GM12865 (cell line): ENCODE measurements around the gene PLCB2.
A peak's percentile ranks its signal among the peaks of the same experiment; 100 is the strongest.

Experiments used
- DNase-seq: peaks from one replicate; pipeline ENCODE4 v3.0.0; 2010; ENCODE audit warnings: low read depth
- H3K4me3 ChIP-seq: 2 replicates; pipeline ENCODE4 v1.5.1; 2011; ENCODE audit warnings: mild to moderate bottlenecking, low read depth, low read length, control low read depth
- TF ChIP-seq, protein P1 (sequence below): IDR thresholded peaks from 2 replicates; pipeline ENCODE4 v1.5.1; 2011; ENCODE audit warnings: low read length, control low read depth, low read depth, inconsistent platforms; ENCODE audit not compliant: insufficient read depth; ENCODE audit errors: missing control alignments

The PLCB2 gene

GRCh38 chr15:40316931-40317330, 9.2 kb upstream of the PLCB2 start:
- TF ChIP-seq, protein P1, sequence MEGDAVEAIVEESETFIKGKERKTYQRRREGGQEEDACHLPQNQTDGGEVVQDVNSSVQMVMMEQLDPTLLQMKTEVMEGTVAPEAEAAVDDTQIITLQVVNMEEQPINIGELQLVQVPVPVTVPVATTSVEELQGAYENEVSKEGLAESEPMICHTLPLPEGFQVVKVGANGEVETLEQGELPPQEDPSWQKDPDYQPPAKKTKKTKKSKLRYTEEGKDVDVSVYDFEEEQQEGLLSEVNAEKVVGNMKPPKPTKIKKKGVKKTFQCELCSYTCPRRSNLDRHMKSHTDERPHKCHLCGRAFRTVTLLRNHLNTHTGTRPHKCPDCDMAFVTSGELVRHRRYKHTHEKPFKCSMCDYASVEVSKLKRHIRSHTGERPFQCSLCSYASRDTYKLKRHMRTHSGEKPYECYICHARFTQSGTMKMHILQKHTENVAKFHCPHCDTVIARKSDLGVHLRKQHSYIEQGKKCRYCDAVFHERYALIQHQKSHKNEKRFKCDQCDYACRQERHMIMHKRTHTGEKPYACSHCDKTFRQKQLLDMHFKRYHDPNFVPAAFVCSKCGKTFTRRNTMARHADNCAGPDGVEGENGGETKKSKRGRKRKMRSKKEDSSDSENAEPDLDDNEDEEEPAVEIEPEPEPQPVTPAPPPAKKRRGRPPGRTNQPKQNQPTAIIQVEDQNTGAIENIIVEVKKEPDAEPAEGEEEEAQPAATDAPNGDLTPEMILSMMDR = no peak
- DNase-seq = no peak
- H3K4me3 ChIP-seq = no peak overlapping the region

GRCh38 chr15:40314723-40315276, 7.1 kb upstream of the PLCB2 start:
- DNase-seq = no peak
- TF ChIP-seq, protein P1 = no peak
- H3K4me3 ChIP-seq = no peak overlapping the region

- TF ChIP-seq, protein P1 = no peak
- DNase-seq = peak; percentile 39
- H3K4me3 ChIP-seq = no peak overlapping the region
Observed at GRCh38 chr15:40313531-40314398, 6.0 kb upstream of the PLCB2 start.

GRCh38 chr15:40312370-40313158, 4.8 kb upstream of the PLCB2 start:
- TF ChIP-seq, protein P1 = no peak
- no peak overlapping the region for H3K4me3 ChIP-seq
- no peak for DNase-seq

GRCh38 chr15:40310993-40311392, 3.3 kb upstream of the PLCB2 start:
- no peak for DNase-seq
- TF ChIP-seq, protein P1 = no peak
- H3K4me3 ChIP-seq = no peak overlapping the region

- TF ChIP-seq, protein P1 = peak; percentile 74
- peak; percentile 66 for DNase-seq
- H3K4me3 ChIP-seq = no peak overlapping the region
Observed at GRCh38 chr15:40310001-40310959, 2.5 kb upstream of the PLCB2 start.
